Nephron (organoid): ENCODE data around the gene LRRC3.
"Not testable (repeated sequence)": the region's sequence is repeated elsewhere in the genome, so short reads cannot be mapped to it uniquely, and the experiment has no call there.

Experiments used
- H3K27ac Mint-ChIP-seq, 3 experiments: 2 replicates each; pipeline ENCODE4 v1.8.0; 2020; ENCODE audit warnings: mixed read lengths in 3 of 3, mild to moderate bottlenecking in 2 of 3, moderate library complexity in 1 of 3
- H3K27me3 Mint-ChIP-seq: 2 replicates; pipeline ENCODE4 v1.8.0; 2021; ENCODE audit warnings: low read depth, mild to moderate bottlenecking, moderate library complexity, mixed read lengths
- H3K36me3 Mint-ChIP-seq: 2 replicates; pipeline ENCODE4 v1.8.0; 2020; ENCODE audit warnings: low read depth, mixed read lengths
- H3K4me1 Mint-ChIP-seq: 2 replicates; pipeline ENCODE4 v1.8.0; 2020; ENCODE audit warnings: mixed read lengths
- H3K4me3 Mint-ChIP-seq, 3 experiments: 2 replicates each; pipeline ENCODE4 v1.8.0; 2020; ENCODE audit warnings: mild to moderate bottlenecking in 3 of 3, mixed read lengths in 3 of 3, moderate library complexity in 2 of 3
- H3K9me3 Mint-ChIP-seq: 2 replicates; pipeline ENCODE4 v1.8.0; 2020; ENCODE audit warnings: mixed read lengths
- CTCF ChIP-seq, 3 experiments: fragments of 200-600 bp; sonication (generic); IDR thresholded peaks; one replicate each; pipeline ENCODE4 v1.5.0; 2021; ENCODE audit warnings: antibody characterized with exemption in 3 of 3; ENCODE audit not compliant: unreplicated experiment in 3 of 3

The LRRC3 gene

GRCh38 chr21:44413566-44414290 is 41.6 kb upstream of the LRRC3 start:
- no peaks in the 10 kb centered on the region for H3K36me3 Mint-ChIP-seq
- peaks cover 14% of the 10 kb centered on the region for H3K27me3 Mint-ChIP-seq
- no peak overlapping the region for H3K4me3 Mint-ChIP-seq
- H3K9me3 Mint-ChIP-seq: peaks cover 15% of the 10 kb centered on the region
- no peak overlapping the region for H3K27ac Mint-ChIP-seq
- no peaks in the 10 kb centered on the region for H3K4me1 Mint-ChIP-seq
- no peak for TF ChIP-seq CTCF (IDR thresholded peaks at IDR 0.05; ENCODE audit: unreplicated experiment in 3 of 3)

- Mint-ChIP-seq H3K4me1 (no peaks in the 10 kb centered on the region), H3K4me3 (no peak overlapping the region), H3K9me3 (peaks cover 13% of the 10 kb centered on the region), H3K27ac (no peak overlapping the region), H3K27me3 (peaks cover 14% of the 10 kb centered on the region), H3K36me3 (no peaks in the 10 kb centered on the region)
- TF ChIP-seq CTCF (IDR thresholded peaks at IDR 0.05; ENCODE audit: unreplicated experiment in 3 of 3): no peak
Measured at GRCh38 chr21:44414291-44415072, 40.8 kb upstream of the LRRC3 start.

GRCh38 chr21:44415073-44416025 is 40.0 kb upstream of the LRRC3 start:
- Mint-ChIP-seq H3K9me3 (peaks cover 16% of the 10 kb centered on the region), H3K4me3 (no peak overlapping the region)

GRCh38 chr21:44416193-44416592 is 39.1 kb upstream of the LRRC3 start:
- Mint-ChIP-seq H3K9me3 (peaks cover 16% of the 10 kb centered on the region), H3K27ac (no peak overlapping the region), H3K4me3 (no peak overlapping the region), H3K4me1 (no peaks in the 10 kb centered on the region), H3K36me3 (no peaks in the 10 kb centered on the region), H3K27me3 (peaks cover 14% of the 10 kb centered on the region)
- no peak for TF ChIP-seq CTCF (IDR thresholded peaks at IDR 0.05; ENCODE audit: unreplicated experiment in 3 of 3)

More at GRCh38 chr21:44415073-44416025, 40.0 kb upstream of the LRRC3 start:
- Mint-ChIP-seq H3K36me3 (no peaks in the 10 kb centered on the region), H3K4me1 (no peaks in the 10 kb centered on the region), H3K27ac (no peak overlapping the region), H3K27me3 (peaks cover 14% of the 10 kb centered on the region)
- TF ChIP-seq CTCF (IDR thresholded peaks at IDR 0.05; ENCODE audit: unreplicated experiment in 3 of 3): no peak

GRCh38 chr21:44417621-44418107 is 37.6 kb upstream of the LRRC3 start:
- H3K27ac Mint-ChIP-seq, H3K4me3 Mint-ChIP-seq, H3K4me1 Mint-ChIP-seq, H3K36me3 Mint-ChIP-seq, H3K9me3 Mint-ChIP-seq: not testable (repeated sequence)
- peaks cover 14% of the 10 kb centered on the region for H3K27me3 Mint-ChIP-seq
